ENCODE measurements around the gene CANT1.

DNA sequence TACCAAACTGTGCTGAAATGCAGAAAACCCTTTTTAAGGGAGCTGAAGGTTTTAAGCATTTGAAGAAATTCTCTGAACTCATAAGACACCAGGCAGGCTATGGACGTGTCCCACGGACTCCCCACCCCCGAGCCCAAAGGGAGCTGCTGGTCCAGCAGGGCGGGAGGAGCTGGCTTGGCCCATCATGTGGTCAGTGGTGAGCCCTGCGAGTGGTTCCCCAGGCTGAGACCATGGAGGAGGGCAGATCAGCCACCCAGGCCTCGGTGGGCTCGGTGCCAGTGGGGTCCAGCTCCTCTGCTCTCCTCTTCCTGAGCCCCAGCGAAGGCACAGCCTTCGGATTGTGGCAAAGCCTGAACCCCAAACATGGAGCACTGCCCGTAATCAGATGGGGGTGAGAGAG lies 56.9 kb downstream of the CANT1 start:
- TF ChIP-seq ZNF274 (IDR thresholded peaks at IDR 0.05; ENCODE audit: low read depth, low read length): no peak
- TF ChIP-seq REST (IDR thresholded peaks at IDR 0.05; ENCODE audit: low read depth): no peak

Measured in HCT116 (cell line).